Measurements from ENCODE around the gene FNIP1.

- TF ChIP-seq POLR2A (IDR thresholded peaks at IDR 0.05; ENCODE audit: low read depth, low read length) (no peak), TAF1 (IDR thresholded peaks at IDR 0.05; ENCODE audit: borderline replicate concordance, low read depth, low read length) (no peak), POLR2AphosphoS5 (IDR thresholded peaks at IDR 0.05; ENCODE audit: low read depth, low read length) (no peak)
These were observed 36.0 kb downstream of the FNIP1 start for GRCh38 chr5:131760793-131761192.
